WTC11 (cell line): ENCODE results near the gene OR1J1. TPM values are rescaled to one million over a fixed set of nuclear protein-coding genes. Genes with fewer than 3 reads are reported as not detected.

Experiments
- ATAC-seq: fragments of 200-7000 bp; cut with Tn5 transposase; 2 replicates; pipeline ENCODE4 v1.10.0; 2021; ENCODE audit warnings: mild to moderate bottlenecking, moderate library complexity
- CTCF ChIA-PET: fragments of 300-600 bp; sonication (Branson Sonifier 250); formaldehyde crosslinking; loops from one replicate; lab custom pipeline; 2021; ENCODE audit warnings: antibody characterized with exemption; lab: Charles Lee
- POLR2A ChIA-PET: fragments of 350-600 bp; sonication (Branson Sonifier 250); formaldehyde crosslinking; loops from one replicate; lab custom pipeline; 2021; ENCODE audit warnings: antibody characterized with exemption; lab: Charles Lee
- DNase-seq: peaks from one replicate; pipeline ENCODE4 v3.0.0; 2021; ENCODE audit warnings: low spot score
- H3K27ac Mint-ChIP-seq: 2 replicates; pipeline ENCODE4 v1.8.0; 2021; ENCODE audit warnings: mixed read lengths
- H3K27me3 Mint-ChIP-seq: 2 replicates; pipeline ENCODE4 v1.8.0; 2021; ENCODE audit warnings: low read depth, mild to moderate bottlenecking, moderate library complexity, mixed read lengths
- H3K36me3 Mint-ChIP-seq: 2 replicates; pipeline ENCODE4 v1.8.0; 2021; ENCODE audit warnings: mixed read lengths
- H3K4me1 Mint-ChIP-seq: 2 replicates; pipeline ENCODE4 v1.8.0; 2022; ENCODE audit warnings: mixed read lengths
- H3K4me3 Mint-ChIP-seq: 2 replicates; pipeline ENCODE4 v1.8.0; 2021; ENCODE audit warnings: mild to moderate bottlenecking, moderate library complexity, mixed read lengths
- H3K9me3 Mint-ChIP-seq: 2 replicates; pipeline ENCODE4 v1.8.0; 2021; ENCODE audit warnings: mixed read lengths
- AR ChIP-seq: fragments of 250-450 bp; sonication (Bioruptor Pico); IDR thresholded peaks from 2 replicates; pipeline ENCODE4 v1.9.0; 2021; ENCODE audit warnings: mild to moderate bottlenecking
- ATF3 ChIP-seq: sonication (generic); formaldehyde crosslinking; conservative IDR thresholded peaks from 2 replicates; pipeline ENCODE4 v1.8.1; 2022; ENCODE audit warnings: mild to moderate bottlenecking, missing genetic modification reagents
- ATF6 ChIP-seq: sonication (generic); formaldehyde crosslinking; IDR thresholded peaks from 2 replicates; pipeline ENCODE4 v1.8.1; 2023; ENCODE audit warnings: mild to moderate bottlenecking, missing genetic modification reagents
- CBFB ChIP-seq: sonication (generic); formaldehyde crosslinking; IDR thresholded peaks from 2 replicates; pipeline ENCODE4 v1.8.1; 2022; ENCODE audit warnings: mild to moderate bottlenecking, low read depth, missing genetic modification reagents
- ELF4 ChIP-seq: sonication (generic); formaldehyde crosslinking; IDR thresholded peaks from 2 replicates; pipeline ENCODE4 v1.8.1; 2022; ENCODE audit warnings: low read depth, mild to moderate bottlenecking, moderate library complexity, missing genetic modification reagents
- ETV6 ChIP-seq: sonication (generic); formaldehyde crosslinking; IDR thresholded peaks from 2 replicates; pipeline ENCODE4 v1.8.1; 2022; ENCODE audit warnings: mild to moderate bottlenecking, missing genetic modification reagents
- JUN ChIP-seq: sonication (generic); formaldehyde crosslinking; IDR thresholded peaks from 2 replicates; pipeline ENCODE4 v1.8.0; 2023; ENCODE audit warnings: mild to moderate bottlenecking, missing genetic modification reagents
- MLX ChIP-seq: sonication (generic); formaldehyde crosslinking; IDR thresholded peaks from 2 replicates; pipeline ENCODE4 v1.8.1; 2023; ENCODE audit warnings: mild to moderate bottlenecking, missing genetic modification reagents, moderate library complexity
- MXD4 ChIP-seq: fragments of 250-450 bp; sonication (Bioruptor Pico); IDR thresholded peaks from 2 replicates; pipeline ENCODE4 v1.8.0; 2021; ENCODE audit warnings: mild to moderate bottlenecking, moderate library complexity, borderline replicate concordance
- NR3C1 ChIP-seq: sonication (generic); formaldehyde crosslinking; conservative IDR thresholded peaks from 2 replicates; pipeline ENCODE4 v1.8.1; 2023; ENCODE audit warnings: low read depth, mild to moderate bottlenecking, missing genetic modification reagents
- SP1 ChIP-seq: sonication (generic); formaldehyde crosslinking; conservative IDR thresholded peaks from 2 replicates; pipeline ENCODE4 v1.8.1; 2022; ENCODE audit warnings: missing genetic modification reagents
- STAT6 ChIP-seq: sonication (generic); formaldehyde crosslinking; conservative IDR thresholded peaks from 2 replicates; pipeline ENCODE4 v1.8.1; 2023; ENCODE audit warnings: mild to moderate bottlenecking, low read depth, missing genetic modification reagents, moderate library complexity
- TCF7 ChIP-seq: sonication (generic); formaldehyde crosslinking; IDR thresholded peaks from 2 replicates; pipeline ENCODE4 v1.8.0; 2022; ENCODE audit warnings: mild to moderate bottlenecking, low read depth, missing genetic modification reagents, moderate library complexity
- TEAD4 ChIP-seq: sonication (generic); formaldehyde crosslinking; IDR thresholded peaks from 2 replicates; pipeline ENCODE4 v1.8.0; 2022; ENCODE audit warnings: mild to moderate bottlenecking, missing genetic modification reagents
- ZBTB43 ChIP-seq: sonication (generic); formaldehyde crosslinking; IDR thresholded peaks from 2 replicates; pipeline ENCODE4 v1.8.1; 2023; ENCODE audit warnings: mild to moderate bottlenecking, missing genetic modification reagents
- ZNF121 ChIP-seq: sonication (generic); formaldehyde crosslinking; IDR thresholded peaks from 2 replicates; pipeline ENCODE4 v1.8.0; 2023; ENCODE audit warnings: missing genetic modification reagents
- ZNF281 ChIP-seq: sonication (generic); formaldehyde crosslinking; IDR thresholded peaks from 2 replicates; pipeline ENCODE4 v1.8.0; 2023; ENCODE audit warnings: mild to moderate bottlenecking, missing genetic modification reagents
- ZNF512 ChIP-seq: sonication (generic); formaldehyde crosslinking; IDR thresholded peaks from 2 replicates; pipeline ENCODE4 v1.8.1; 2022; ENCODE audit warnings: missing genetic modification reagents, borderline replicate concordance
- total RNA-seq: library from RNA; stranded (reverse); gene quantifications from 3 replicates; pipeline ENCODE4 v1.2.3, GENCODE V29; 2021

Gene OR1J1
- total RNA-seq, 1 experiment from 2014 or later = not detected

- no peak for ATAC-seq
- DNase-seq = no peak
- Mint-ChIP-seq H3K27me3 (peaks cover 23% of the 10 kb centered on the region), H3K9me3 (peaks cover 82% of the 10 kb centered on the region), H3K4me3 (no peak overlapping the region), H3K27ac (no peak overlapping the region), H3K4me1 (no peaks in the 10 kb centered on the region), H3K36me3 (peaks cover 25% of the 10 kb centered on the region)
- ChIA-PET POLR2A (no interaction called here), CTCF (no interaction called here)
- TF ChIP-seq ATF6 (CRISPR knock-in tag) (no peak), ZNF512 (no peak), MLX (CRISPR knock-in tag) (no peak), ETV6 (CRISPR knock-in tag) (no peak), SP1 (no peak), ATF3 (CRISPR knock-in tag) (no peak)
Measured at GRCh38 chr9:122479062-122479461, 1.3 kb upstream of the OR1J1 start.

GRCh38 chr9:122477346-122477745 is 380 bp downstream of the OR1J1 start:
- CTCF ChIA-PET = no interaction called here
- Mint-ChIP-seq H3K27me3 (peaks cover 37% of the 10 kb centered on the region), H3K4me3 (no peak overlapping the region), H3K36me3 (peaks cover 22% of the 10 kb centered on the region; the same call in 1 of the 2 replicates), H3K27ac (no peak overlapping the region), H3K9me3 (peaks cover 89% of the 10 kb centered on the region), H3K4me1 (no peaks in the 10 kb centered on the region)
- no peak for DNase-seq
- POLR2A ChIA-PET = no interaction called here
- ATAC-seq = no peak
- no peak for TF ChIP-seq TEAD4 (CRISPR knock-in tag)
- no peak for TF ChIP-seq MXD4
- no peak for TF ChIP-seq ZNF121 (CRISPR knock-in tag)
- no peak for TF ChIP-seq ZNF281 (CRISPR knock-in tag)
- TF ChIP-seq STAT6 (CRISPR knock-in tag) = no peak
- no peak for TF ChIP-seq AR (CRISPR knock-in tag)
- no peak for TF ChIP-seq TCF7
- TF ChIP-seq CBFB (CRISPR knock-in tag) = no peak
- TF ChIP-seq NR3C1 (CRISPR knock-in tag) = no peak
- no peak for TF ChIP-seq JUN
- TF ChIP-seq ZBTB43 (CRISPR knock-in tag) = no peak
- TF ChIP-seq ELF4 (CRISPR knock-in tag) = no peak
